K562 (cell line): Measurements from ENCODE around the gene AGAP3. TPM values are rescaled to one million over a fixed set of nuclear protein-coding genes. Genes with fewer than 3 reads are reported as not detected.

Experiments
- ATAC-seq: fragments of 200-7000 bp; cut with Tn5 transposase; 3 replicates; pipeline ENCODE4 v1.9.1; 2020; ENCODE audit warnings: moderate library complexity
- BruUV-seq: library from RNA; stranded (reverse); fragments of 400-500 nt; replicated peaks from 2 replicates; lab custom pipeline; 2021; lab: Mats Ljungman, UMichigan
- CTCF ChIA-PET: fragments of 300-600 bp; formaldehyde crosslinking; extraction: SDS; loops from one replicate; lab custom pipeline; 2021; ENCODE audit warnings: low intra/inter-chr PET ratio; lab: Yijun Ruan, JAX
- POLR2A ChIA-PET: fragments of 300-600, 350-650 bp; sonication (Branson Sonifier 250); formaldehyde crosslinking; extraction: SDS; loops from one replicate; lab custom pipeline; 2021; ENCODE audit warnings: antibody characterized with exemption, inconsistent platforms; lab: Yijun Ruan, JAX
- DNase-seq, 4 experiments: peaks; one replicate each; pipeline versions ENCODE4 v3.0.0 to v3.0.0-alpha.2; 2011 to 2018; ENCODE audit warnings: low spot score in 3 of 4, mixed read lengths in 3 of 4; ENCODE audit errors: extremely low read depth in 1 of 4
- FAIRE-seq: peaks from 2 replicates; lab custom pipeline; 2011; peaks lifted over from hg19 to GRCh38; lab: Jason Lieb, UNC
- H2AFZ ChIP-seq: 2 replicates; pipeline ENCODE4 v1.6.0; 2011; ENCODE audit warnings: low read depth, low read length, control low read depth, inconsistent platforms
- H3K27ac ChIP-seq: fragments of 200-600 bp; 3 replicates; pipeline ENCODE4 v1.8.0; 2011; ENCODE audit warnings: low read depth, mild to moderate bottlenecking, control low read depth, inconsistent platforms, low read length, moderate library complexity, mixed read lengths; ENCODE audit errors: extremely low read depth
- H3K27me3 ChIP-seq, 2 experiments: fragments of 300-600 bp in 1 of 2; 2 replicates in 1 of 2; 3 replicates in 1 of 2; pipeline versions ENCODE4 v1.6.0 to v1.8.0; 2011; ENCODE audit warnings: inconsistent platforms in 2 of 2, low read length in 2 of 2, mild to moderate bottlenecking in 1 of 2, mixed read lengths in 1 of 2, moderate library complexity in 1 of 2; ENCODE audit not compliant: control insufficient read depth in 2 of 2, insufficient read depth in 2 of 2
- H3K36me3 ChIP-seq: fragments of 300-600 bp; 3 replicates; pipeline ENCODE4 v1.8.0; 2011; ENCODE audit warnings: mild to moderate bottlenecking, low read length, inconsistent platforms; ENCODE audit not compliant: control insufficient read depth, insufficient read depth
- H3K4me1 ChIP-seq, 2 experiments: fragments of 200-600 bp in 1 of 2; replicated peaks in 1 of 2; 2 replicates in 1 of 2; 3 replicates in 1 of 2; pipeline versions ENCODE4 v1.5.1 to v1.8.0; 2011; ENCODE audit warnings: inconsistent platforms in 2 of 2, low read length in 2 of 2, mild to moderate bottlenecking in 1 of 2, mixed read lengths in 1 of 2, moderate library complexity in 1 of 2; ENCODE audit not compliant: control insufficient read depth in 2 of 2, insufficient read depth in 2 of 2
- H3K4me2 ChIP-seq: 2 replicates; pipeline ENCODE4 v1.6.1; 2011; ENCODE audit warnings: low read length, control low read depth, inconsistent platforms, mixed read lengths; ENCODE audit not compliant: insufficient read depth
- H3K4me3 ChIP-seq: fragments of 200-600 bp; sonication (generic), shearing (Covaris generic); 2 replicates; pipeline ENCODE4 v1.5.1; 2016; ENCODE audit warnings: control low read depth, inconsistent platforms
- H3K79me2 ChIP-seq: fragments of 200-600 bp; 3 replicates; pipeline ENCODE4 v1.8.0; 2011; ENCODE audit warnings: low read length, inconsistent platforms; ENCODE audit not compliant: control insufficient read depth, insufficient read depth
- H3K9ac ChIP-seq, 2 experiments: 2 replicates each; pipeline versions ENCODE4 v1.6.0 to v1.6.1; 2011; ENCODE audit warnings: low read depth in 2 of 2, low read length in 2 of 2, control low read depth in 1 of 2, inconsistent platforms in 1 of 2, mild to moderate bottlenecking in 1 of 2, mixed read lengths in 1 of 2; ENCODE audit not compliant: insufficient read depth in 1 of 2
- H3K9me1 ChIP-seq: one replicate; pipeline ENCODE4 v1.6.0; 2011; ENCODE audit warnings: inconsistent platforms, mild to moderate bottlenecking, low read length, moderate library complexity; ENCODE audit not compliant: control insufficient read depth, insufficient read depth
- H3K9me3 ChIP-seq: replicated peaks from 2 replicates; pipeline ENCODE4 v1.5.1; 2011; ENCODE audit warnings: low read depth, low read length, inconsistent platforms; ENCODE audit not compliant: control insufficient read depth, insufficient read depth
- H4K20me1 ChIP-seq: replicated peaks from 2 replicates; pipeline ENCODE4 v1.6.1; 2011; ENCODE audit warnings: low read length, inconsistent platforms, mixed read lengths; ENCODE audit not compliant: control insufficient read depth, insufficient read depth
- ARNT ChIP-seq, 2 experiments: fragments of 450-650 bp; IDR thresholded peaks; 2 replicates each; pipeline ENCODE4 v1.6.1; 2016; ENCODE audit warnings: mild to moderate bottlenecking in 1 of 2
- ATF3 ChIP-seq, 2 experiments: fragments of 450-650 bp in 1 of 2; sonication (generic) in 1 of 2; formaldehyde crosslinking in 1 of 2; IDR thresholded peaks in 1 of 2; conservative IDR thresholded peaks in 1 of 2; 2 replicates each; pipeline versions ENCODE4 v1.6.1 to v1.8.1; 2016 to 2023; ENCODE audit warnings: mild to moderate bottlenecking in 2 of 2, moderate library complexity in 2 of 2, inconsistent platforms in 1 of 2, missing genetic modification reagents in 1 of 2
- BCL6 ChIP-seq: fragments of 250-450 bp; sonication (Bioruptor Pico); IDR thresholded peaks from 2 replicates; pipeline ENCODE4 v1.4.0; 2020
- BDP1 ChIP-seq: IDR thresholded peaks from 3 replicates; pipeline ENCODE4 v1.6.1; 2011; ENCODE audit not compliant: insufficient read length, insufficient read depth
- CBX8 ChIP-seq: fragments of 200-600 bp; sonication (generic); IDR thresholded peaks from 2 replicates; pipeline ENCODE4 v1.6.1; 2012; ENCODE audit warnings: borderline replicate concordance, mixed run types, low read depth, mild to moderate bottlenecking, moderate library complexity, mixed read lengths, low read length, control low read depth, inconsistent platforms; ENCODE audit not compliant: poor library complexity, severe bottlenecking; ENCODE audit errors: extremely low read depth
- CEBPB ChIP-seq: fragments of 450-650 bp; IDR thresholded peaks from 2 replicates; pipeline ENCODE4 v1.6.1; 2016; ENCODE audit warnings: missing genetic modification characterization, missing compliant biosample characterization
- CGGBP1 ChIP-seq: fragments of 250-450 bp; sonication (Bioruptor Pico); IDR thresholded peaks from 2 replicates; pipeline ENCODE4 v1.9.0; 2021; ENCODE audit warnings: mild to moderate bottlenecking
- EGR1 ChIP-seq: fragments of 450-650 bp; conservative IDR thresholded peaks from 2 replicates; pipeline ENCODE4 v1.6.1; 2017; ENCODE audit warnings: mild to moderate bottlenecking
- FUS ChIP-seq: fragments of 200-400 bp; formaldehyde crosslinking; optimal IDR thresholded peaks from 2 replicates; pipeline ENCODE3; 2017; ENCODE audit warnings: low read depth, low read length
- GABPA ChIP-seq: fragments of 200-800 bp; sonication (Bioruptor generic); conservative IDR thresholded peaks from 2 replicates; pipeline ENCODE4 v1.6.1; 2016; ENCODE audit warnings: low read depth, missing genetic modification characterization, missing compliant biosample characterization
- IRF9 ChIP-seq: fragments of 450-650 bp; IDR thresholded peaks from 2 replicates; pipeline ENCODE4 v1.6.1; 2016; ENCODE audit warnings: missing biosample characterization, missing genetic modification characterization
- MTA1 ChIP-seq: fragments of 450-650 bp; IDR thresholded peaks from 2 replicates; pipeline ENCODE4 v1.6.1; 2017; ENCODE audit warnings: borderline replicate concordance
- PHB2 ChIP-seq: fragments of 450-650 bp; IDR thresholded peaks from 2 replicates; pipeline ENCODE4 v1.6.1; 2017; ENCODE audit warnings: low read depth
- SMARCA4 ChIP-seq: fragments of 450-650 bp; IDR thresholded peaks from 2 replicates; pipeline ENCODE4 v1.6.1; 2016
- USF1 ChIP-seq: sonication (generic); formaldehyde crosslinking; IDR thresholded peaks from 2 replicates; pipeline ENCODE4 v1.9.0; 2022; ENCODE audit warnings: mild to moderate bottlenecking, missing genetic modification reagents
- ZC3H4 ChIP-seq: sonication (generic); formaldehyde crosslinking; IDR thresholded peaks from 2 replicates; pipeline ENCODE4 v1.9.0; 2021; ENCODE audit warnings: missing genetic modification reagents, borderline replicate concordance
- ZNF143 ChIP-seq: sonication (generic); formaldehyde crosslinking; IDR thresholded peaks from 2 replicates; pipeline ENCODE4 v1.9.0; 2022; ENCODE audit warnings: mild to moderate bottlenecking, missing genetic modification reagents
- ZNF707 ChIP-seq: fragments of 250-450 bp; sonication (Bioruptor Pico); conservative IDR thresholded peaks from 2 replicates; pipeline ENCODE4 v1.8.0; 2022; ENCODE audit warnings: inconsistent platforms, mild to moderate bottlenecking, moderate library complexity
- ZNF717 ChIP-seq: fragments of 250-450 bp; sonication (Bioruptor Pico); IDR thresholded peaks from 2 replicates; pipeline ENCODE4 v1.5.0; 2021
- WGBS: fragments of 100-300 bp; shearing (Covaris generic); methylation state at CpG from one replicate; pipeline ENCODE4 v1.1.6; 2016; ENCODE audit warnings: low coverage, mixed read lengths; ENCODE audit not compliant: insufficient coverage; ENCODE audit errors: missing lambda C conversion rate; 5-methylcytosine and 5-hydroxymethylcytosine counted together
- in situ Hi-C: fragments of 300-500 bp; cut with MboI; formaldehyde crosslinking; loops from 4 replicates; pipeline ENCODE4 v1.15.0; 2018; ENCODE audit warnings: inconsistent platforms, mixed read lengths
- intact Hi-C: fragments of 100-400 bp; cut with micrococcal nuclease; formaldehyde crosslinking; loops from 2 replicates; pipeline ENCODE4 v1.14.2; 2022
- polyA plus RNA-seq, 8 experiments: library from polyadenylated mRNA; depleted of rRNA in 4 of 8; stranded (reverse) in 5 of 8; unstranded in 3 of 8; fragments of >200 nt; fragmentation: Nextera tagmentation in 2 of 8; fragmentation: Illumina TruSeq in 1 of 8; extraction: Ambion mirVana in 2 of 8; extraction: Trizol in 1 of 8; gene quantifications; 2 replicates each; pipeline versions ENCODE4 v1.2.1 to v1.2.3, GENCODE V29; 2011 to 2014; ENCODE audit warnings: inconsistent platforms in 1 of 8, missing spikeins in 1 of 8
- total RNA-seq, 7 experiments: library from RNA; depleted of rRNA in 6 of 7; stranded (reverse); fragments of >200 nt in 6 of 7; fragmentation: Illumina TruSeq in 2 of 7; extraction: Trizol in 2 of 7; gene quantifications; 2 replicates each; pipeline versions ENCODE4 v1.2.1 to v1.2.3, GENCODE V29; 2011 to 2021; ENCODE audit warnings: low replicate concordance in 1 of 7

The AGAP3 gene
- total and polyA plus RNA-seq, 9 of the 15 experiments (the other 6 are each of a cell fraction or from before 2014, with no cell fraction given): 3.4 to 208 (median 62.2) TPM

GRCh38 chr7:151082141-151083070 lies 3.9 kb upstream of the AGAP3 start:
- POLR2A ChIA-PET: interaction anchor here (0.6 to 3.5 kb wide), 8 partner anchors 10 to 178 kb away, joined by 3 to 24 read pairs (median 4); no protein-coding TSS in a partner anchor
- peak overlapping the region; percentile 89 for H3K4me3 ChIP-seq
- in situ Hi-C loops: no loop called here
- FAIRE-seq (no peak), DNase-seq (peak in 1 of 4 experiments; percentile 52), ATAC-seq (no peak)
- peak overlapping the region; percentile 94 for H3K27ac ChIP-seq
- peaks cover 52 to 83% of the 10 kb centered on the region in 2 experiments for H3K4me1 ChIP-seq
- intact Hi-C loops: loop anchor here (1.0 to 10.0 kb wide), 2 partner anchors 54 to 768 kb away; partner anchors contain the start of gene ABCB8
- peak overlapping the region; percentile 81; the same call in 1 of the 2 replicates for H2AFZ ChIP-seq
- peaks cover 33% of the 10 kb centered on the region; the same call in 2 of the 3 replicates for H3K36me3 ChIP-seq
- TSS peak; percentile 47 for BruUV-seq
- no peaks in the 10 kb centered on the region for H3K9me3 ChIP-seq
- CTCF ChIA-PET: no interaction called here
- H3K27me3 ChIP-seq: no peaks in the 10 kb centered on the region
- WGBS: 2% methylated on average over 42 of the region's 42 CpGs
- H3K9ac ChIP-seq: peak overlapping the region; percentile 94 to 97
- peaks cover 5% of the 10 kb centered on the region for H4K20me1 ChIP-seq
- H3K4me2 ChIP-seq: peak overlapping the region; percentile 97
- no peaks in the 10 kb centered on the region for H3K9me1 ChIP-seq
- H3K79me2 ChIP-seq: peaks cover 57% of the 10 kb centered on the region
- TF ChIP-seq SMARCA4: peak; percentile 67
- no peak for TF ChIP-seq ZNF707 (CRISPR knock-in tag)
- peak; percentile 53; the same call in 1 of the 2 replicates for TF ChIP-seq MTA1
- TF ChIP-seq ZNF717 (CRISPR knock-in tag): no peak
- TF ChIP-seq EGR1: peak; percentile 79
- no peak for TF ChIP-seq CEBPB (tag)
- peak; percentile 53; the same call in 1 of the 2 replicates for TF ChIP-seq PHB2
- TF ChIP-seq CBX8: no peak
- TF ChIP-seq ZNF143 (CRISPR knock-in tag): no peak
- TF ChIP-seq BDP1: no peak
- no peak for TF ChIP-seq ZC3H4 (CRISPR knock-in tag)
- no peak for TF ChIP-seq FUS
- TF ChIP-seq IRF9 (tag): no peak
- TF ChIP-seq BCL6 (CRISPR knock-in tag): no peak
- TF ChIP-seq ATF3 (IDR thresholded peaks at IDR 0.05): no peak
- TF ChIP-seq ATF3 (CRISPR knock-in tag; conservative IDR thresholded peaks at IDR 0.05): no peak
- no peak for TF ChIP-seq USF1
- no peak for TF ChIP-seq GABPA
- TF ChIP-seq ARNT (IDR thresholded peaks at IDR 0.05): peak in 1 of 2 experiments; percentile 73; a peak in 1 of 4 replicates
- 0 out of 2 replicates have a peak, but pooled peaks have one; percentile 10 for TF ChIP-seq CGGBP1 (CRISPR knock-in tag)
